HG02642 (cell line): ENCODE measurements around the gene ZNF383.
A peak's percentile ranks its signal among the peaks of the same experiment; 100 is the strongest.
"Not testable (repeated sequence)": the region's sequence is repeated elsewhere in the genome, so short reads cannot be mapped to it uniquely, and the experiment has no call there.

Source experiments
- ATAC-seq: cut with Tn5 transposase; IDR thresholded peaks from one replicate; pipeline ENCODE4 v1.9.1; 2021; ENCODE audit warnings: mild to moderate bottlenecking; ENCODE audit not compliant: unreplicated experiment, poor library complexity

Gene ZNF383

GRCh38 chr19:37217775-37218591, at the start of gene ZNF383:
TSS of gene ZNF383 (plus strand) at chr19:37218214. CDS start at chr19:37230454, 12,240 bp downstream.
- ATAC-seq = peak; percentile 90

GRCh38 chr19:37172368-37173366, 45.3 kb upstream of the ZNF383 start, which contains the start of gene ZNF585A:
TSS of gene ZNF585A (minus strand) at chr19:37172695. CDS start at chr19:37169910, 2,785 bp downstream.
- ATAC-seq = peak; percentile 97

DNA sequence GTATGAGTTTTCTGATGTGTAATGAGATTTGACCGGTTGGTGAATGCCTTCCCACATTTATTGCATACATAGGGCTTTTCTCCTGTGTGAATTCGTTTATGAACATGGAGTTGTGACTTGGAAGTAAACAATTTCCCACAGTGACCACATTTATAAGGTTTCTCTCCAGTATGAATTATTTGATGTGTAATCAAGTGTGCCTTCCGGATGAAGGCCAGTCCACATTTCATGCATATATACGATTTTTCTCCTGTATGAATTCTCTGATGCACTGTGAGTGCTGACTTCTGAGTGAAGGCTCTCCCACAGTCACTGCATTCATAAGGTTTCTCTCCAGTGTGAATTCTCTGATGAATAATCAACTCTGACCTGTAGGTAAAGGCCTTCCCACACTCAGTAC, 31.9 kb upstream of the ZNF383 start:
- ATAC-seq = not testable (repeated sequence)

GRCh38 chr19:37195248-37195647, 22.8 kb upstream of the ZNF383 start:
- ATAC-seq = not testable (repeated sequence)

GRCh38 chr19:37197115-37197514, 20.9 kb upstream of the ZNF383 start:
- ATAC-seq = not testable (repeated sequence)

DNA sequence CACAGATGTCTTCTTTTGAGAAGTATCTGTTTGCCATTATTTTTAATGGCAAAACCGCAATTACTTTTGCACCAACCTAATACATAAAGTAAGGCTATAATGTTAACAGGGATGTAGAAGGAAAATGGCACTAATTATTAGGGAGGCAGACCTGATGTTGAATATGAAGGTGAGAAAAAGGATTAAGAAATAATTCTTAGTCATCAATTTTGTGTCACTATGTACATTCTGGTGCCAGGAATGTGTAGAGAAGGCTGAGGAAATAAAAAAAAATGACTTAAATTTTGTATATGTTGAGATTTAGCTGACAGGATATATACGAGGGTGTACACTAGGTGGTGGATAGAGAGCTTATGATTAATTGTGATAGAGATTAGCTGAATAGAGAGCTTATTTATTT, 20.2 kb upstream of the ZNF383 start:
- ATAC-seq = no peak

DNA sequence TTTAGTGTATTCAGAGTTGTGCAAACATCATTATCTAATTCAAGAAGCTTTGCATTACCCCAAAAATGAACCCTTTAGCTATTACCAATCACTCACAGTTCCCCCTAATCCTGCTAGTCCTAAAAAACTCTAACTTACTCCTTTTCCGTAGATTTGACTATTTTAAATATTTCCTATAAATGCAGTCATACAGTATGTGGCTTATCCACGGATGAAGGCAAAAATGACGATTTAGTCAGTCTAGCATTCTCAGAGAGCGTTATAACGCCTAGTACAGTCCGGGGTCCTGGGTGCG, 587 bp upstream of the ZNF383 start:
- ATAC-seq = peak; percentile 1

DNA sequence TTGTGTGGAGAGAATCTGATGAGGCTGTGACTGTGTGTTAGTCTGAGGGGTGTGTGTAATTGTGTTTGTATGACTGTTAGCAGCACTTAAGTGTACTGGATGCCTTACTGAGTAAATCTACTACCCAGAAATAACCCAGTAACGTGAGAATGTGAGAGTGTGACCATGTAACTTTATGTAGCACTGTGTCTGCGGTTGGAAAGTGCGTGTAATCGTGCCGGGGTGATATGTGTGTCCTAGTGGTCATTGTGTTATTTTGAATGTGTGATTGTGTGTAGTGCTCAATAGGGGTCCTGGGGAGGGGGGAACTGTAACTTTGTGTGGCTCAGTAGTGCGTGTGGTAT, 550 bp downstream of the ZNF383 start:
- ATAC-seq = no peak

GRCh38 chr19:37220383-37220782, 2.4 kb downstream of the ZNF383 start:
- no peak for ATAC-seq

- no peak for ATAC-seq
Measured at GRCh38 chr19:37221136-37221535, 3.1 kb downstream of the ZNF383 start.

- no peak for ATAC-seq
Measured at GRCh38 chr19:37226248-37226647, 8.2 kb downstream of the ZNF383 start.

DNA sequence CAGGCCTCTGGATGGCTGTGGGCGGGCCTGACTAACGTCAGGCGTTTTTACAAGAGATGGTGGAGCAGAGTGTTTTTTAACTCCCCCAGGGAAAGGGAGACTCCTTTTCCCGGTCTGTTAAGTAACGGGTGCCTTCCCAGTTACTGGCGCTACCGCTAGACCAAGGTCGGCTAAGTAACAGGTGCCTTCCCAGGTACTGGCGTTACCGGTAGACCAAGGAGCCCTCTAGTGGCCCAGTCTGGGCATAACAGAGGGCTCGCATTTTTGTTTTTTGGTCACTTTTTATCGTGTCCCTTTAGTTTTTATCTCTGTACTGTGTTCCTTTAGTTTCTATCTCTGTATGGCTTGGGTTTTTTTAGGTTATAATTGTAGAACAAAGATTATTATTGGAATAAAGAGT, 10.0 kb downstream of the ZNF383 start:
- ATAC-seq = no peak

- ATAC-seq = no peak
Measured at GRCh38 chr19:37243206-37243632, 25.2 kb downstream of the ZNF383 start.

GRCh38 chr19:37251308-37252229, 33.6 kb downstream of the ZNF383 start:
- no peak for ATAC-seq

GRCh38 chr19:37263028-37263427, 45.0 kb downstream of the ZNF383 start:
- not testable (repeated sequence) for ATAC-seq

DNA sequence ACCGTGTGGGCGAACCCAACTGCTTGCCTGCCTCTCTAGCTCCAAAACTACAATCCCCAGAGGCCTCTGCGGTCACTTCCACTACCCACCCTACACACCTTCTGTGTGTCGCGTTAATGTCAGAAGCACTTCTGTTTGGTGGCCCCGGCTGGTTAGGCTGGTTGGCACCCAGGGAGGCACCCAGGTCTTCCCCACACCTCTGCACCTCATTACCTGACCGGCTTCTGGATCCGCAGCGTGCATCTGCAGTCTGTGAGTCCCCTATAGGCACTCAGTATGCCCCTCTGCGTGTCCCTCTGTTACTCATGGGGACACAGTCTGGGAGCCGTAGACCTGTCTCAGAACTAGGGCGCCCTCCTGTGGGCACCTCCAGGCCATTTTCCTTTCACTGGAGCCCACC, 49.0 kb downstream of the ZNF383 start:
- ATAC-seq = not testable (repeated sequence)

GRCh38 chr19:37267755-37268154, 49.7 kb downstream of the ZNF383 start:
- ATAC-seq = not testable (repeated sequence)

- not testable (repeated sequence) for ATAC-seq
Measured at GRCh38 chr19:37280656-37281055, 62.6 kb downstream of the ZNF383 start.

- not testable (repeated sequence) for ATAC-seq
Measured at GRCh38 chr19:37284020-37284419, 66.0 kb downstream of the ZNF383 start.

GRCh38 chr19:37289229-37289628, 71.2 kb downstream of the ZNF383 start:
- ATAC-seq = not testable (repeated sequence)
